SK-N-SH treated with all-trans-retinoic acid at 6 μM for 48 hours (cell line): ENCODE results near the gene LAPTM5.

Experiments
- ATAC-seq: fragments of 200-7000 bp; cut with Tn5 transposase; 3 replicates; pipeline ENCODE4 v1.9.1; 2020; ENCODE audit warnings: mild to moderate bottlenecking, moderate library complexity
- ARNTL ChIP-seq: fragments of 450-650 bp; formaldehyde crosslinking; IDR thresholded peaks from 2 replicates; pipeline ENCODE4 v1.5.0; 2020; ENCODE audit warnings: low read depth, mild to moderate bottlenecking, moderate library complexity, borderline replicate concordance
- BACH2 ChIP-seq: fragments of 250-450 bp; sonication (Bioruptor Pico); IDR thresholded peaks from 2 replicates; pipeline ENCODE4 v1.9.0; 2021; ENCODE audit warnings: mild to moderate bottlenecking, borderline replicate concordance
- ESRRG ChIP-seq: fragments of 250-450 bp; sonication (Bioruptor Pico); IDR thresholded peaks from 2 replicates; pipeline ENCODE4 v1.6.1; 2021; ENCODE audit warnings: mild to moderate bottlenecking
- GLIS3 ChIP-seq: fragments of 250-450 bp; sonication (Bioruptor Pico); IDR thresholded peaks from 2 replicates; pipeline ENCODE4 v1.5.0; 2020; ENCODE audit warnings: mild to moderate bottlenecking, moderate library complexity
- ISL1 ChIP-seq: fragments of 250-450 bp; sonication (Bioruptor Pico); IDR thresholded peaks from 2 replicates; pipeline ENCODE4 v2.1.2; 2022; ENCODE audit warnings: mild to moderate bottlenecking, moderate library complexity
- OSR1 ChIP-seq: fragments of 250-450 bp; sonication (Bioruptor Pico); IDR thresholded peaks from 2 replicates; pipeline ENCODE4 v1.8.0; 2022; ENCODE audit warnings: moderate library complexity, mild to moderate bottlenecking, inconsistent platforms
- PPARA ChIP-seq: fragments of 250-450 bp; sonication (Bioruptor Pico); IDR thresholded peaks from 2 replicates; pipeline ENCODE4 v1.5.0; 2020; ENCODE audit warnings: mild to moderate bottlenecking, borderline replicate concordance
- RARB ChIP-seq: fragments of 250-450 bp; sonication (Bioruptor Pico); IDR thresholded peaks from 2 replicates; pipeline ENCODE4 v1.8.0; 2021; ENCODE audit warnings: mild to moderate bottlenecking, moderate library complexity
- SNAI2 ChIP-seq: fragments of 250-450 bp; sonication (Bioruptor Pico); IDR thresholded peaks from 2 replicates; pipeline ENCODE4 v1.5.0; 2020; ENCODE audit warnings: mild to moderate bottlenecking, moderate library complexity
- TOX ChIP-seq: fragments of 250-450 bp; sonication (Bioruptor Pico); IDR thresholded peaks from 2 replicates; pipeline ENCODE4 v1.8.0; 2021; ENCODE audit warnings: mild to moderate bottlenecking, moderate library complexity, borderline replicate concordance
- ZC3H10 ChIP-seq: fragments of 250-450 bp; sonication (Bioruptor Pico); IDR thresholded peaks from 2 replicates; pipeline ENCODE4 v1.5.1; 2021; ENCODE audit warnings: mild to moderate bottlenecking, moderate library complexity
- ZFP3 ChIP-seq: fragments of 250-450 bp; sonication (Bioruptor Pico); IDR thresholded peaks from 2 replicates; pipeline ENCODE4 v1.5.0; 2020; ENCODE audit warnings: mild to moderate bottlenecking, moderate library complexity
- ZFP30 ChIP-seq: fragments of 450-650 bp; formaldehyde crosslinking; IDR thresholded peaks from 2 replicates; pipeline ENCODE4 v1.5.0; 2022; ENCODE audit warnings: mild to moderate bottlenecking, moderate library complexity
- ZNF565 ChIP-seq: fragments of 450-650 bp; formaldehyde crosslinking; conservative IDR thresholded peaks from 2 replicates; pipeline ENCODE4 v1.5.0; 2020; ENCODE audit warnings: low read depth, mild to moderate bottlenecking, moderate library complexity
- ZNF70 ChIP-seq: fragments of 450-650 bp; formaldehyde crosslinking; IDR thresholded peaks from 2 replicates; pipeline ENCODE4 v1.5.0; 2020; ENCODE audit warnings: mild to moderate bottlenecking, moderate library complexity
- TF ChIP-seq, protein P1 (sequence below): fragments of 250-450 bp; sonication (Bioruptor Pico); IDR thresholded peaks from 2 replicates; pipeline ENCODE4 v1.5.1; 2020; ENCODE audit warnings: low read depth, mild to moderate bottlenecking, moderate library complexity
- TF ChIP-seq, protein P2 (sequence below): fragments of 250-450 bp; sonication (Bioruptor Pico); IDR thresholded peaks from 2 replicates; pipeline ENCODE4 v1.5.1; 2021; ENCODE audit warnings: mild to moderate bottlenecking, moderate library complexity
- TF ChIP-seq, protein P3 (sequence below): fragments of 250-450 bp; sonication (Bioruptor Pico); IDR thresholded peaks from 2 replicates; pipeline ENCODE4 v1.8.0; 2020; ENCODE audit warnings: mild to moderate bottlenecking, moderate library complexity, borderline replicate concordance
- TF ChIP-seq, protein P4 (sequence below): fragments of 250-450 bp; sonication (Bioruptor Pico); IDR thresholded peaks from 2 replicates; pipeline ENCODE4 v1.8.0; 2021; ENCODE audit warnings: low read depth, mild to moderate bottlenecking, moderate library complexity, borderline replicate concordance
- TF ChIP-seq, protein P5 (sequence below): fragments of 250-450 bp; sonication (Bioruptor Pico); IDR thresholded peaks from 2 replicates; pipeline ENCODE4 v1.5.0; 2020; ENCODE audit warnings: mild to moderate bottlenecking, moderate library complexity

The LAPTM5 gene

DNA sequence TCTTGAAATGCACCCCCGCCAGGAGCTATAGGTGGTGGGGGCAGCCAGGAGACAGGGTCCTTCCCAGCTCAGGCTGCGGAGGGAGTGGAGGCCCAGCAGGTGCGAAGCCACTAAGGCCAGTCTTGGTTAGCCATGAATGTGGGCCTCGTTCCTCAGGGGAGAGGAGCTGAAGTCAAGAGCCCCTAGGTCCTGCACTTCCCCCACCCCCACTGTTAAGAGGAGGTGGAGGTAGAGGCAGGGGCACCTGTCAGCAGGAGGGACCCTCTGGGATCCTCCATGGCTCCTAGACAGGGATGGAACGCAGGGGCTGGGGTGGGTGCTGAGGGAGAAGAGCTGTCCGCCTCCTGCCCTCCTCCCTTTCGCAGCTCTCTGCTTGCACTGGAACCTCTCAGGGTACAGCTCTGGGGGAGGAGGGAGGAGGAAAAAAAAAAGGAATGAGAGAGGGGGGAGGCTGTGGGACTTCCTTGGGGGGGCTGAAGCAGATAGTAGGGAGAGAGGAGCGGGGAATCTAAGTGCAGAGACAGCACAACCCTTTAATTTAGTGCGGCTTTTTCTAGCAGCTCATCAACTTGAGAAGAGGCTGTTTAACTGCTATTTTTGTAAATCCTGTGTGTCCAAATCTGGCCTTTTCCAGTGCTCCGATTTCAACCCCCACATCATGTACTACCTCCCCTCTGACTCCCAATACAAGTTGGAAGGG is 71.2 kb downstream of the LAPTM5 start:
- no peak for ATAC-seq

DNA sequence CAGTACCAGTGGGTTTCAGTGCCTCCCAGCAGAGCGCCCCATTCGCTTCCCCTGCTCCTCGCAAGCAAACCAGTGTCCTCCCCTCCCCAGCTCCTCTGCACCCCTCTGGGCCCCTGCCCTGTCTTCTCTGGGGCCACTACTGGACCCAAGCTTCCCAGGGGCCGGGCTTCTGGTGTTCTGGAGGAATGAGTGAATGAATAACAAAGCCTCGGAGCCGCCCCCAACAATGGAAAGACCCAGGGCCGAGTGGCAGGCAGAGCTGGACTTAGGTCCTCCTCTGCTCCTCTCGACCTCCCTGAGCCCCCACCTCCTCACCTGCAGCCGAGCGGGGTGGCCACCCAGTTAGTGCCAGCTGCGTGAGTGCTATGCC is 71.8 kb downstream of the LAPTM5 start:
- no peak for ATAC-seq
- TF ChIP-seq ZFP30 (CRISPR knock-in tag), result no peak
- TF ChIP-seq, all 23 proteins: peak for 0

More for the DNA sequence above, 71.2 kb downstream of the LAPTM5 start:
- TF ChIP-seq ESRRG (CRISPR knock-in tag) (no peak), PPARA (CRISPR knock-in tag) (no peak), GLIS3 (no peak), ZNF565 (CRISPR knock-in tag) (no peak), RARB (CRISPR knock-in tag) (no peak), BACH2 (CRISPR knock-in tag) (no peak), OSR1 (no peak), TOX (CRISPR knock-in tag) (no peak), ZFP30 (CRISPR knock-in tag) (no peak), ZC3H10 (CRISPR knock-in tag) (no peak), ARNTL (CRISPR knock-in tag) (no peak), SNAI2 (CRISPR knock-in tag) (no peak), ZFP3 (CRISPR knock-in tag) (no peak), ZNF70 (CRISPR knock-in tag) (no peak), ISL1 (CRISPR knock-in tag) (no peak)
- TF ChIP-seq, protein P1, sequence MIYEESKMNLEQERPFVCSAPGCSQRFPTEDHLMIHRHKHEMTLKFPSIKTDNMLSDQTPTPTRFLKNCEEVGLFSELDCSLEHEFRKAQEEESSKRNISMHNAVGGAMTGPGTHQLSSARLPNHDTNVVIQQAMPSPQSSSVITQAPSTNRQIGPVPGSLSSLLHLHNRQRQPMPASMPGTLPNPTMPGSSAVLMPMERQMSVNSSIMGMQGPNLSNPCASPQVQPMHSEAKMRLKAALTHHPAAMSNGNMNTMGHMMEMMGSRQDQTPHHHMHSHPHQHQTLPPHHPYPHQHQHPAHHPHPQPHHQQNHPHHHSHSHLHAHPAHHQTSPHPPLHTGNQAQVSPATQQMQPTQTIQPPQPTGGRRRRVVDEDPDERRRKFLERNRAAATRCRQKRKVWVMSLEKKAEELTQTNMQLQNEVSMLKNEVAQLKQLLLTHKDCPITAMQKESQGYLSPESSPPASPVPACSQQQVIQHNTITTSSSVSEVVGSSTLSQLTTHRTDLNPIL (CRISPR knock-in tag), result no peak
- TF ChIP-seq, protein P2, sequence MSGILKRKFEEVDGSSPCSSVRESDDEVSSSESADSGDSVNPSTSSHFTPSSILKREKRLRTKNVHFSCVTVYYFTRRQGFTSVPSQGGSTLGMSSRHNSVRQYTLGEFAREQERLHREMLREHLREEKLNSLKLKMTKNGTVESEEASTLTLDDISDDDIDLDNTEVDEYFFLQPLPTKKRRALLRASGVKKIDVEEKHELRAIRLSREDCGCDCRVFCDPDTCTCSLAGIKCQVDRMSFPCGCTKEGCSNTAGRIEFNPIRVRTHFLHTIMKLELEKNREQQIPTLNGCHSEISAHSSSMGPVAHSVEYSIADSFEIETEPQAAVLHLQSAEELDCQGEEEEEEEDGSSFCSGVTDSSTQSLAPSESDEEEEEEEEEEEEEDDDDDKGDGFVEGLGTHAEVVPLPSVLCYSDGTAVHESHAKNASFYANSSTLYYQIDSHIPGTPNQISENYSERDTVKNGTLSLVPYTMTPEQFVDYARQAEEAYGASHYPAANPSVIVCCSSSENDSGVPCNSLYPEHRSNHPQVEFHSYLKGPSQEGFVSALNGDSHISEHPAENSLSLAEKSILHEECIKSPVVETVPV (CRISPR knock-in tag), result no peak
- TF ChIP-seq, protein P3, sequence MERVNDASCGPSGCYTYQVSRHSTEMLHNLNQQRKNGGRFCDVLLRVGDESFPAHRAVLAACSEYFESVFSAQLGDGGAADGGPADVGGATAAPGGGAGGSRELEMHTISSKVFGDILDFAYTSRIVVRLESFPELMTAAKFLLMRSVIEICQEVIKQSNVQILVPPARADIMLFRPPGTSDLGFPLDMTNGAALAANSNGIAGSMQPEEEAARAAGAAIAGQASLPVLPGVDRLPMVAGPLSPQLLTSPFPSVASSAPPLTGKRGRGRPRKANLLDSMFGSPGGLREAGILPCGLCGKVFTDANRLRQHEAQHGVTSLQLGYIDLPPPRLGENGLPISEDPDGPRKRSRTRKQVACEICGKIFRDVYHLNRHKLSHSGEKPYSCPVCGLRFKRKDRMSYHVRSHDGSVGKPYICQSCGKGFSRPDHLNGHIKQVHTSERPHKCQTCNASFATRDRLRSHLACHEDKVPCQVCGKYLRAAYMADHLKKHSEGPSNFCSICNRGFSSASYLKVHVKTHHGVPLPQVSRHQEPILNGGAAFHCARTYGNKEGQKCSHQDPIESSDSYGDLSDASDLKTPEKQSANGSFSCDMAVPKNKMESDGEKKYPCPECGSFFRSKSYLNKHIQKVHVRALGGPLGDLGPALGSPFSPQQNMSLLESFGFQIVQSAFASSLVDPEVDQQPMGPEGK (CRISPR knock-in tag), result no peak
- TF ChIP-seq, protein P4, sequence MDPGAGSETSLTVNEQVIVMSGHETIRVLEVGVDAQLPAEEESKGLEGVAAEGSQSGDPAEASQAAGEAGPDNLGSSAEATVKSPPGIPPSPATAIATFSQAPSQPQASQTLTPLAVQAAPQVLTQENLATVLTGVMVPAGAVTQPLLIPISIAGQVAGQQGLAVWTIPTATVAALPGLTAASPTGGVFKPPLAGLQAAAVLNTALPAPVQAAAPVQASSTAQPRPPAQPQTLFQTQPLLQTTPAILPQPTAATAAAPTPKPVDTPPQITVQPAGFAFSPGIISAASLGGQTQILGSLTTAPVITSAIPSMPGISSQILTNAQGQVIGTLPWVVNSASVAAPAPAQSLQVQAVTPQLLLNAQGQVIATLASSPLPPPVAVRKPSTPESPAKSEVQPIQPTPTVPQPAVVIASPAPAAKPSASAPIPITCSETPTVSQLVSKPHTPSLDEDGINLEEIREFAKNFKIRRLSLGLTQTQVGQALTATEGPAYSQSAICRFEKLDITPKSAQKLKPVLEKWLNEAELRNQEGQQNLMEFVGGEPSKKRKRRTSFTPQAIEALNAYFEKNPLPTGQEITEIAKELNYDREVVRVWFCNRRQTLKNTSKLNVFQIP (CRISPR knock-in tag), result no peak
- TF ChIP-seq, protein P5, sequence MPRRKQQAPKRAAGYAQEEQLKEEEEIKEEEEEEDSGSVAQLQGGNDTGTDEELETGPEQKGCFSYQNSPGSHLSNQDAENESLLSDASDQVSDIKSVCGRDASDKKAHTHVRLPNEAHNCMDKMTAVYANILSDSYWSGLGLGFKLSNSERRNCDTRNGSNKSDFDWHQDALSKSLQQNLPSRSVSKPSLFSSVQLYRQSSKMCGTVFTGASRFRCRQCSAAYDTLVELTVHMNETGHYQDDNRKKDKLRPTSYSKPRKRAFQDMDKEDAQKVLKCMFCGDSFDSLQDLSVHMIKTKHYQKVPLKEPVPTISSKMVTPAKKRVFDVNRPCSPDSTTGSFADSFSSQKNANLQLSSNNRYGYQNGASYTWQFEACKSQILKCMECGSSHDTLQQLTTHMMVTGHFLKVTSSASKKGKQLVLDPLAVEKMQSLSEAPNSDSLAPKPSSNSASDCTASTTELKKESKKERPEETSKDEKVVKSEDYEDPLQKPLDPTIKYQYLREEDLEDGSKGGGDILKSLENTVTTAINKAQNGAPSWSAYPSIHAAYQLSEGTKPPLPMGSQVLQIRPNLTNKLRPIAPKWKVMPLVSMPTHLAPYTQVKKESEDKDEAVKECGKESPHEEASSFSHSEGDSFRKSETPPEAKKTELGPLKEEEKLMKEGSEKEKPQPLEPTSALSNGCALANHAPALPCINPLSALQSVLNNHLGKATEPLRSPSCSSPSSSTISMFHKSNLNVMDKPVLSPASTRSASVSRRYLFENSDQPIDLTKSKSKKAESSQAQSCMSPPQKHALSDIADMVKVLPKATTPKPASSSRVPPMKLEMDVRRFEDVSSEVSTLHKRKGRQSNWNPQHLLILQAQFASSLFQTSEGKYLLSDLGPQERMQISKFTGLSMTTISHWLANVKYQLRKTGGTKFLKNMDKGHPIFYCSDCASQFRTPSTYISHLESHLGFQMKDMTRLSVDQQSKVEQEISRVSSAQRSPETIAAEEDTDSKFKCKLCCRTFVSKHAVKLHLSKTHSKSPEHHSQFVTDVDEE (CRISPR knock-in tag), result no peak
